ENCODE data around the gene NCF2. TPM values are rescaled to one million over a fixed set of nuclear protein-coding genes. Genes with fewer than 3 reads are reported as not detected.
A peak's percentile ranks its signal among the peaks of the same experiment; 100 is the strongest.

NCF2 gene, protein sequence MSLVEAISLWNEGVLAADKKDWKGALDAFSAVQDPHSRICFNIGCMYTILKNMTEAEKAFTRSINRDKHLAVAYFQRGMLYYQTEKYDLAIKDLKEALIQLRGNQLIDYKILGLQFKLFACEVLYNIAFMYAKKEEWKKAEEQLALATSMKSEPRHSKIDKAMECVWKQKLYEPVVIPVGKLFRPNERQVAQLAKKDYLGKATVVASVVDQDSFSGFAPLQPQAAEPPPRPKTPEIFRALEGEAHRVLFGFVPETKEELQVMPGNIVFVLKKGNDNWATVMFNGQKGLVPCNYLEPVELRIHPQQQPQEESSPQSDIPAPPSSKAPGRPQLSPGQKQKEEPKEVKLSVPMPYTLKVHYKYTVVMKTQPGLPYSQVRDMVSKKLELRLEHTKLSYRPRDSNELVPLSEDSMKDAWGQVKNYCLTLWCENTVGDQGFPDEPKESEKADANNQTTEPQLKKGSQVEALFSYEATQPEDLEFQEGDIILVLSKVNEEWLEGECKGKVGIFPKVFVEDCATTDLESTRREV
- not detected in 2 replicates for total RNA-seq (2021)
- Bru-seq, nascent RNA, result percentile 3 among the genes with signal in this experiment
- BruChase-seq, experiment 1, labeled RNA remaining after a 2-hour chase, result percentile 7 among the genes with signal in this experiment
- percentile 2 among the genes with signal in this experiment for BruChase-seq, experiment 2, labeled RNA remaining after a 6-hour chase
- long read RNA-seq, result 0 reads

DNA sequence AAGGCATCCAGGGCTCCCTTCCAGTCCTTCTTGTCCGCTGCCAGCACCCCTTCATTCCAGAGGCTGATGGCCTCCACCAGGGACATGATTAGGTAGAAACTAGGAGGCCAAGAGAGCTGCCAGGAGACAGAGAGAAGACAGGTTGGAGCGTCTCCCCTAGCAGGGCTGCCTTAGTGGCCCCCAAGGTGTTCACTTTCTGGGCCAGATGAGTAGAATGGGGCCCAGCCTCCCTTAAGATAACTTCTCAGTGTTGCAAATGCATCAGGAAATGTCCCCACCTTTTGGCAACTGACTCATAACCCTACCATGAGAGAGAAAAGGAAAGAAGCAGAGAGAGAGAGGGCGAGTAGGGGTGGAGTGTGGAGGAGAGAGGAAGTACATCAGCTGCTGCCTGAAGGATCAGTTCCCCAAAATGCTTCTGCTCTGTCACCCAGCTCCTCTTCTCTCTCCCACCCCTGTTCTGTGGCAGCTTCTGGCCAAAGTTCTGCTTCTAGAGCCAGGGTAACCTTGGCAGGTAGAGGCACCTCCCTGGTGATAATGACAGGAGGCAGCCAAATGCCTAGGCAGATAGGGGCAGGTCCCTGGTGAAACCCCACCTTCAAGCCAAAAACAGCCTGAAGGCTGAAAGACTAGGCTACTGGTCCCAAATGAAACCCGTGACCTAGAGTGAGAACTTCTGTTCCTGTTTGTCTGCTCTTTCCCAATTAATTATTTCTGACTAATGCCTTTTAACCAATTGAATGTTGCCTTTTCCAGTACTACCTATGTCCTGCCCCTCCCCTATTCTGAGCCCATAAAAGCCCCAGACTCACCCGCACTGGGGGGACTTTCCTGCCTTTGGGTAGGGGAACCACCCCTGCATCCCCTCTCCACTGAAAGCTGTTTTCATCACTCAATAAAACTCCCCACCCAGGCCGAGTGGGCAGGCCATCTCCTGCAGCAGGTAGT, at the start of gene NCF2:
TSS of gene NCF2 (minus strand) at position 216 of the 948 bp plus-strand sequence. CDS start at position 86, 130 bp downstream.
- TF ChIP-seq EZH2 (IDR thresholded peaks at IDR 0.05; ENCODE audit: borderline replicate concordance, low read depth, low read length, poor library complexity, severe bottlenecking), result no peak
- TF ChIP-seq, protein P1, sequence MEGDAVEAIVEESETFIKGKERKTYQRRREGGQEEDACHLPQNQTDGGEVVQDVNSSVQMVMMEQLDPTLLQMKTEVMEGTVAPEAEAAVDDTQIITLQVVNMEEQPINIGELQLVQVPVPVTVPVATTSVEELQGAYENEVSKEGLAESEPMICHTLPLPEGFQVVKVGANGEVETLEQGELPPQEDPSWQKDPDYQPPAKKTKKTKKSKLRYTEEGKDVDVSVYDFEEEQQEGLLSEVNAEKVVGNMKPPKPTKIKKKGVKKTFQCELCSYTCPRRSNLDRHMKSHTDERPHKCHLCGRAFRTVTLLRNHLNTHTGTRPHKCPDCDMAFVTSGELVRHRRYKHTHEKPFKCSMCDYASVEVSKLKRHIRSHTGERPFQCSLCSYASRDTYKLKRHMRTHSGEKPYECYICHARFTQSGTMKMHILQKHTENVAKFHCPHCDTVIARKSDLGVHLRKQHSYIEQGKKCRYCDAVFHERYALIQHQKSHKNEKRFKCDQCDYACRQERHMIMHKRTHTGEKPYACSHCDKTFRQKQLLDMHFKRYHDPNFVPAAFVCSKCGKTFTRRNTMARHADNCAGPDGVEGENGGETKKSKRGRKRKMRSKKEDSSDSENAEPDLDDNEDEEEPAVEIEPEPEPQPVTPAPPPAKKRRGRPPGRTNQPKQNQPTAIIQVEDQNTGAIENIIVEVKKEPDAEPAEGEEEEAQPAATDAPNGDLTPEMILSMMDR (conservative IDR thresholded peaks at IDR 0.05; ENCODE audit: low read depth, low read length), result no peak
- DNase-seq (ENCODE audit: low spot score), result no peak
- POLR2A ChIA-PET (ENCODE audit: low non-redundant PET), result no interaction called here
- Histone ChIP-seq H3K4me1 (ENCODE audit: insufficient read depth, low read length, poor library complexity, severe bottlenecking) (no peaks in the 10 kb centered on the region), H3K4me3 (ENCODE audit: low read depth, low read length, poor library complexity, severe bottlenecking) (no peak within 1 kb of the TSS), H3K27me3 (replicated peaks; ENCODE audit: insufficient read depth, low read depth, low read length, poor library complexity) (no peaks in the 10 kb centered on the region), H3K9me3 (ENCODE audit: low read depth, low read length, poor library complexity, severe bottlenecking) (no peaks in the 10 kb centered on the region), H3K27ac (ENCODE audit: low read depth, low read length, poor library complexity, severe bottlenecking) (no peak within 1 kb of the TSS), H3K36me3 (ENCODE audit: insufficient read depth, low read length, poor library complexity, severe bottlenecking) (no peaks in the 10 kb centered on the region)
- CTCF ChIA-PET, result no interaction called here
- no TSS peak for BruUV-seq (replicated peaks)
- intact Hi-C loops (cut with micrococcal nuclease; ENCODE audit: unreplicated experiment), result no loop called here

DNA sequence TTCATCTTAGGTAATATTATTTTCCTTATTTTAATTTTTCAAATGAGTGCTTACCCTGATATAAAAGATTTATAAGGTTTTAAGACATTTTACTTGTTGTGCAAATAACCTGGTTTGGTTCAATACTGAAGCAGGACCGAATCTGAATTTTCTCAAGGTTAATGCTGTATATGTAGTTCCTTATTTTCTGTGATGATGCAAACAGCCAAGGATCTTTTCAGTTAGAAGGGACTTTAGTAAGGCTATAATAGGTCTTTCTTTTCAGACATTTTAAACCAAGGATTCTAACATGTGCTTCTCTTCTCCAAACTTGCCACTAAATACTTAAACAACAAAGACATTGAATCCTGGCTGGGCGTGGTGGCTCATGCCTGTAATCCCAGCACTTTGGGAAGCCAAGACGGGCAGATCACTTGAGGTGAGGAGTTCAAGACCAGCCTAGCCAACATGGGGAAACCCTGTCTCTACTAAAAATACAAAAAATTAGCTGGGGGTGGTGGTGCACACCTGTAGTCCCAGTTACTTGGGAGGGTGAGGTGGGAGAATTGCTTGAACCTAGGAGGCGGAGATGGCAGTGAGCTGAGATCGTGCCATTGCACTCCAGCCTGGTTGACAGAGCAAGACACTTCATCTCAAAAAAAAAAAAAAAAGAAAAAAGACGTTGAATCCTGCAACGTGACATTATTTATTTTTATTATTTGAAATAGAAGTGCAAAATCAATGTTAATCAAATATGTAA, 48.6 kb upstream of the NCF2 start:
- intact Hi-C loops (cut with micrococcal nuclease; ENCODE audit: unreplicated experiment), result loop anchor here (5.0 kb wide), 1 partner anchor 398 kb away; the partner anchor contains the start of gene COLGALT2
- no peak for DNase-seq (ENCODE audit: low spot score)
- TF ChIP-seq, protein P1 (conservative IDR thresholded peaks at IDR 0.05; ENCODE audit: low read depth, low read length), result no peak
- no peak for TF ChIP-seq EZH2 (IDR thresholded peaks at IDR 0.05; ENCODE audit: borderline replicate concordance, low read depth, low read length, poor library complexity, severe bottlenecking)
- Histone ChIP-seq H3K4me1 (ENCODE audit: insufficient read depth, low read length, poor library complexity, severe bottlenecking) (peaks cover 12% of the 10 kb centered on the region), H3K27me3 (replicated peaks; ENCODE audit: insufficient read depth, low read depth, low read length, poor library complexity) (no peaks in the 10 kb centered on the region), H3K9me3 (ENCODE audit: low read depth, low read length, poor library complexity, severe bottlenecking) (no peaks in the 10 kb centered on the region), H3K36me3 (ENCODE audit: insufficient read depth, low read length, poor library complexity, severe bottlenecking) (no peaks in the 10 kb centered on the region), H3K27ac (ENCODE audit: low read depth, low read length, poor library complexity, severe bottlenecking) (no peak overlapping the region), H3K4me3 (ENCODE audit: low read depth, low read length, poor library complexity, severe bottlenecking) (peak overlapping the region; percentile 76)
- POLR2A ChIA-PET (ENCODE audit: low non-redundant PET), result no interaction called here
- BruUV-seq (replicated peaks), result no TSS peak
- CTCF ChIA-PET, result no interaction called here

Data from A673 (cell line).